HepG2 (cell line): ENCODE results near the gene UBE2C. TPM values are rescaled to one million over a fixed set of nuclear protein-coding genes. Genes with fewer than 3 reads are reported as not detected.

Source experiments
- CBX5 ChIP-seq: sonication (generic); formaldehyde crosslinking; IDR thresholded peaks from 2 replicates; pipeline ENCODE4 v1.4.0; 2020; ENCODE audit warnings: missing genetic modification reagents, borderline replicate concordance
- DMAP1 ChIP-seq: IDR thresholded peaks from 2 replicates; pipeline ENCODE4 v1.6.1; 2016
- DR1 ChIP-seq: sonication (generic); formaldehyde crosslinking; IDR thresholded peaks from 2 replicates; pipeline ENCODE4 v1.8.0; 2021; ENCODE audit warnings: mild to moderate bottlenecking, missing genetic modification reagents, inconsistent platforms
- EEA1 ChIP-seq: sonication (generic); formaldehyde crosslinking; IDR thresholded peaks from 2 replicates; pipeline ENCODE4 v1.5.1; 2020; ENCODE audit warnings: mild to moderate bottlenecking, missing genetic modification reagents, borderline replicate concordance
- MAX ChIP-seq: IDR thresholded peaks from 2 replicates; pipeline ENCODE4 v1.6.1; 2012; ENCODE audit warnings: inconsistent platforms
- MYC ChIP-seq: sonication (generic); formaldehyde crosslinking; IDR thresholded peaks from 2 replicates; pipeline ENCODE4 v1.9.0; 2021; ENCODE audit warnings: missing genetic modification reagents, borderline replicate concordance
- NFE2 ChIP-seq: sonication (generic); formaldehyde crosslinking; IDR thresholded peaks from 2 replicates; pipeline ENCODE4 v1.4.0; 2020; ENCODE audit warnings: missing genetic modification reagents
- PRMT3 ChIP-seq: sonication (generic); formaldehyde crosslinking; IDR thresholded peaks from 2 replicates; pipeline ENCODE4 v1.8.1; 2022; ENCODE audit warnings: low read depth, mild to moderate bottlenecking, moderate library complexity, missing genetic modification reagents, borderline replicate concordance
- SALL1 ChIP-seq: sonication (generic); formaldehyde crosslinking; IDR thresholded peaks from 2 replicates; pipeline ENCODE4 v1.8.0; 2022; ENCODE audit warnings: mild to moderate bottlenecking, missing genetic modification reagents
- SAP130 ChIP-seq: IDR thresholded peaks from 2 replicates; pipeline ENCODE4 v1.6.1; 2016; ENCODE audit warnings: low read depth
- SSRP1 ChIP-seq: IDR thresholded peaks from 2 replicates; pipeline ENCODE4 v1.6.1; 2016; ENCODE audit warnings: control low read depth
- XRCC5 ChIP-seq: fragments of 200-400 bp; formaldehyde crosslinking; optimal IDR thresholded peaks from 2 replicates; pipeline ENCODE3; 2017; ENCODE audit warnings: mild to moderate bottlenecking, low read length
- YEATS2 ChIP-seq: sonication (generic); formaldehyde crosslinking; IDR thresholded peaks from 2 replicates; pipeline ENCODE4 v1.4.0; 2020; ENCODE audit warnings: missing genetic modification reagents, borderline replicate concordance
- ZFAT ChIP-seq: sonication (generic); formaldehyde crosslinking; conservative IDR thresholded peaks from 2 replicates; pipeline ENCODE4 v1.8.1; 2023; ENCODE audit warnings: missing genetic modification reagents, inconsistent platforms
- ZFY ChIP-seq: sonication (generic); formaldehyde crosslinking; IDR thresholded peaks from 2 replicates; pipeline ENCODE4 v1.4.0; 2020; ENCODE audit warnings: missing genetic modification reagents
- ZNF530 ChIP-seq: sonication (generic); formaldehyde crosslinking; IDR thresholded peaks from 2 replicates; pipeline ENCODE4 v1.5.0; 2020; ENCODE audit warnings: low read depth, mild to moderate bottlenecking, missing genetic modification reagents
- ZNF580 ChIP-seq: IDR thresholded peaks from 2 replicates; pipeline ENCODE4 v1.6.1; 2016; ENCODE audit warnings: low read depth, borderline replicate concordance
- ZNF687 ChIP-seq: sonication (generic); formaldehyde crosslinking; IDR thresholded peaks from 2 replicates; pipeline ENCODE4 v1.5.1; 2020; ENCODE audit warnings: mild to moderate bottlenecking, missing genetic modification reagents, moderate library complexity
- polyA plus RNA-seq, 8 experiments: library from polyadenylated mRNA; depleted of rRNA in 3 of 8; stranded (reverse) in 7 of 8; unstranded in 1 of 8; fragments of >200 nt; fragmentation: Illumina TruSeq in 4 of 8; extraction: Trizol in 4 of 8; gene quantifications; 2 replicates each; pipeline versions ENCODE4 v1.2.1 to v1.2.3, GENCODE V29; 2011 to 2016; ENCODE audit warnings: low read depth in 4 of 8, missing spikeins in 1 of 8, mixed read lengths in 1 of 8; ENCODE audit not compliant: insufficient read depth in 1 of 8
- total RNA-seq, 5 experiments: library from RNA; depleted of rRNA; stranded (reverse); fragments of >200 nt; fragmentation: Illumina TruSeq; extraction: Trizol; gene quantifications; 2 replicates each; pipeline ENCODE4 v1.2.3, GENCODE V29; 2016; ENCODE audit warnings: low read depth in 1 of 5

The UBE2C gene
- total and polyA plus RNA-seq, 2 of the 13 experiments (the other 11 are each of a cell fraction or from before 2014, with no cell fraction given), result 100 to 123 TPM

- TF ChIP-seq SALL1 (CRISPR knock-in tag) (0 out of 2 replicates have a peak, but pooled peaks have one; percentile 14), EEA1 (CRISPR knock-in tag) (peak; percentile 75; the same call in 1 of the 2 replicates), SSRP1 (no peak), DMAP1 (CRISPR knock-in tag) (0 out of 2 replicates have a peak, but pooled peaks have one; percentile 39), ZNF580 (CRISPR knock-in tag) (no peak), NFE2 (CRISPR knock-in tag) (no peak), ZFAT (no peak), ZFY (CRISPR knock-in tag) (peak; percentile 49), CBX5 (0 out of 2 replicates have a peak, but pooled peaks have one; percentile 31), MAX (0 out of 2 replicates have a peak, but pooled peaks have one; percentile 10), SAP130 (CRISPR knock-in tag) (0 out of 2 replicates have a peak, but pooled peaks have one; percentile 35), YEATS2 (CRISPR knock-in tag) (peak; percentile 50; the same call in 1 of the 2 replicates), DR1 (CRISPR knock-in tag) (no peak), ZNF530 (CRISPR knock-in tag) (no peak), XRCC5 (peak; percentile 75), MYC (CRISPR knock-in tag) (0 out of 2 replicates have a peak, but pooled peaks have one; percentile 25), ZNF687 (CRISPR knock-in tag) (peak; percentile 86), PRMT3 (CRISPR knock-in tag) (no peak)
- TF ChIP-seq, all 625 proteins: peak for 52
These were observed 14.1 kb downstream of the UBE2C start (continued) for GRCh38 chr20:45826381-45827019.
